Lower leg skin (tissue), 4 donors: ENCODE results near the gene CCDC195. TPM values are rescaled to one million over a fixed set of nuclear protein-coding genes. Genes with fewer than 3 reads are reported as not detected.
"Not testable (repeated sequence)": the region's sequence is repeated elsewhere in the genome, so short reads cannot be mapped to it uniquely, and the experiment has no call there.

Experiments used
- DNase-seq, 2 donors: peaks; one replicate each; pipeline ENCODE4 v3.0.0-alpha.2; 2019; ENCODE audit warnings: low spot score in 2 of 2
- H3K4me3 ChIP-seq: fragments of 200-600 bp; sonication (generic); 2 replicates; pipeline ENCODE4 v1.5.1; 2017; ENCODE audit warnings: mild to moderate bottlenecking, low read depth; ENCODE audit not compliant: poor library complexity, severe bottlenecking
- CTCF ChIP-seq, 3 donors: fragments of 450-650 bp; IDR thresholded peaks; one replicate each; pipeline ENCODE4 v1.5.1; 2016; ENCODE audit warnings: antibody characterized with exemption in 3 of 3, mild to moderate bottlenecking in 3 of 3, moderate library complexity in 2 of 3
- POLR2A ChIP-seq, 2 donors: fragments of 450-650 bp; IDR thresholded peaks; one replicate each; pipeline ENCODE4 v1.6.1; 2016 to 2017; ENCODE audit warnings: antibody characterized with exemption in 2 of 2, mild to moderate bottlenecking in 1 of 2, moderate library complexity in 1 of 2
- WGBS, 2 donors: methylation state at CpG; one replicate each; pipeline ENCODE4 v1.1.5; 2018; 5-methylcytosine and 5-hydroxymethylcytosine counted together
- intact Hi-C: fragments of 100-400 bp; cut with DNase I; formaldehyde crosslinking; loops from one replicate; pipeline ENCODE4 v1.15.0; 2023; ENCODE audit warnings: low total_unique reads
- total RNA-seq, 4 donors: library from RNA; depleted of rRNA; stranded (reverse); fragments of >200 nt; gene quantifications; one replicate each; pipeline ENCODE4 v1.1.0, GENCODE V29; 2016

CCDC195 gene
- total RNA-seq, 4 donors from 2014 or later = not detected

GRCh38 chr2:224670203-224670602, 46.0 kb downstream of the CCDC195 start:
- no peak overlapping the region for H3K4me3 ChIP-seq
- no peak for DNase-seq
- TF ChIP-seq POLR2A (IDR thresholded peaks at IDR 0.05) (no peak), CTCF (IDR thresholded peaks at IDR 0.05) (no peak)
- intact Hi-C loops = no loop called here
- 97 to 98% methylated on average over 1 of the region's 1 CpG for WGBS, 2 donors

DNA sequence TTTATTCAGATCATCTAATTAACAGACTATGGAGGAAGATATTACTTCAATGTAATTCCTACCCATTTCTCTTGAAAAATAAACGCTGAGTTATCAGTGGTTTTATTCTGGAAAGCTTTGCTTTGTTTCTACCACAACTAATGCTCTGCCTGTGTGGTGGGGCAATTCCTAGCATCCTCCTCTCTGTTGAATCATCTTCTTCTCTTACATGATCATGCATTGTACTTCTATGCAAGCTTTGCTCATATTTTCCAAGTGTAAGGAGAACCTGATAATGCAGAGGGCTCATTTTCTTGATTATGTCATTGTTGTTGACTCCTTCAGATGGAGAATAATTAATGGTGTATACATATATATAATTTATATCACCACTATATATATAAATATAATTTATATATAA, 46.7 kb downstream of the CCDC195 start:
- no peak overlapping the region for H3K4me3 ChIP-seq
- no peak for TF ChIP-seq POLR2A (IDR thresholded peaks at IDR 0.05)
- no peak for TF ChIP-seq CTCF (IDR thresholded peaks at IDR 0.05)
- intact Hi-C loops = no loop called here
- DNase-seq = no peak
- WGBS, 2 donors = 86 to 97% methylated on average over 1 of the region's 1 CpG

DNA sequence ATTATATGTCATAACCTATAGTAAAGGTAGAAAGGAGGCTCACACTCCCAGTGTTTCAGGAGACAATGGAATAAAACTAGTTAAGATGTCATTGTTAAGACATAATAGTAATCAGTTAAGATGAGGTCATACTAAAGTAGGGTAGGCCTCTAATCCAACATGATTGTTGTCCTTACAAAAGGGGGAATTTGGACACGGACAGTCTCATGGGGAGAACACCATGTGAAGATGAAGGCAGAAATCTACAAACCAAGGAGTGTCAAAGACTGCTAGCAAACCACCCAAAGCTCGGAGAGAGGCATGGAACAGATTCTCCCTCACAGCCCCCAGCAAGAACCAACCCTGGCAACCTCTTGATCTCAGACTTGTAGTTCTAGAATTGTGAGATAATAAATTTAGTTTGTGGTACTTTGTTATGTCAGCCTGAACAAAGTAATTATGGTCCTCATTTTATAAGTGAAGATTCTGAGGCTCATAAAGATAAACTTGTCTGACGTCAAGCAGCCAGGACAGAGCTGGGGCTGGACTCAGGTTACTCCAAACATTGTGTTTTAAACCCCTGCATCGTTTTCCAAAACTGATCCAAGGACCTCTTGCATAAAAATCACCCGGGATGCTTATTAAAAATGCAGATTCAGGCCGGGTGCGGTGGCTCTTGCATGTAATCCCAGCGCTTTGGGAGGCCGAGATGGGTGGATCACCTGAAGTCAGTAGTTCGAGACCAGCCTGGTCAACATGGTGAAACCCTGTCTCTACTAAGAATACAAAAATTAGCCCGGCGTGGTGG, 47.8 kb downstream of the CCDC195 start:
- TF ChIP-seq CTCF (IDR thresholded peaks at IDR 0.05) (no peak), POLR2A (IDR thresholded peaks at IDR 0.05) (no peak)
- WGBS, 2 donors = 81 to 83% methylated on average over 12 of the region's 12 CpGs

DNA sequence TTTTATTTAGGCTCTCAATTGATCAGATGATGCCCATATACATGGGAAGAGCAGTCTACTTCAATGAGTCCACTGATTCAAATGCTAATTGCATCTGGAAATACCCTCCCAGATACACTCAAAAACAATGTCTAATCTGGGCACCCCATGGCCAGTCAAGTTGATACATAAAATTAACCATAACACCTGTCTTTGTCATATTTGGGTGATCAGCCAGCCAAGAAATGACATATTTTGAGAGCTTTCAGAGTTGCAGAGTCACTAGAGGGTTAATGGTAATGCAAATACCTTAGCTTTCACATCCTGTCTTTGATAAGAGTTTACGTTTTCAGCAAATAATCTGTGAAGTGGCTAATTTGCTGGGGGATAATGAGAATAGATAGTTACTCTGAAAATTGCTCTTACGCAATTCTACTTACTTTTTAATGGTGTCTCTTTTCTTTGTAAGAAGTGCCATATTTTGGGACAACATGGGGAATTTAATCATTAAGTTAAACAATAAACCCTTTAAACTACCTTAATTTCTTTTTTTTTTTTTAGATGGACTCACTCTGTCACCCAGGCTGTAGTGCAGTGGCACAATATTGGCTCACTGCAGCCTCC, 49.1 kb downstream of the CCDC195 start:
- H3K4me3 ChIP-seq = no peak overlapping the region
- intact Hi-C loops = no loop called here
- DNase-seq = no peak
- 65 to 67% methylated on average over 2 of the region's 2 CpGs for WGBS, 2 donors
- TF ChIP-seq POLR2A (IDR thresholded peaks at IDR 0.05) = no peak
- no peak for TF ChIP-seq CTCF (IDR thresholded peaks at IDR 0.05)

More for the DNA sequence above, 47.8 kb downstream of the CCDC195 start:
- no peak overlapping the region for H3K4me3 ChIP-seq
- DNase-seq = no peak
- intact Hi-C loops = no loop called here

DNA sequence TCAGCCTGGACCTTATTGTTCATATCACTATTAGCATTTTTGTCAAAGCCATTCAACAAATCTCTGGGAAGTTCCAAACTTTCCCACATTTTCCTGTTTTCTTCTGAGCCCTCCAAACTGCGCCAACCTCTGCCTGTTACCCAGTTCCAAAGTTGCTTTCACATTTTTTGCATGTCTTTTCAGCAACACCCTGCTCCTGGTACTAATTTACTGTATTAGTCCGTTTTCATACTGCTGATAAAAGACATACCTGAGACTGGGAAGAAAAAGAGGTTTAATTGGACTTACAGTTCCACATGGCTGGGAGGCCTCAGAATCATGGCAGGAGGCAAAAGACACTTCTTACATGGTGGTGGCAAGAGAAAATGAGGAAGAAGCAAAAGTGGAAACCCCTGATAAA, 52.8 kb downstream of the CCDC195 start:
- H3K4me3 ChIP-seq, DNase-seq, intact Hi-C loops: not testable (repeated sequence)
- WGBS, 2 donors = 79 to 92% methylated on average over 2 of the region's 2 CpGs

DNA sequence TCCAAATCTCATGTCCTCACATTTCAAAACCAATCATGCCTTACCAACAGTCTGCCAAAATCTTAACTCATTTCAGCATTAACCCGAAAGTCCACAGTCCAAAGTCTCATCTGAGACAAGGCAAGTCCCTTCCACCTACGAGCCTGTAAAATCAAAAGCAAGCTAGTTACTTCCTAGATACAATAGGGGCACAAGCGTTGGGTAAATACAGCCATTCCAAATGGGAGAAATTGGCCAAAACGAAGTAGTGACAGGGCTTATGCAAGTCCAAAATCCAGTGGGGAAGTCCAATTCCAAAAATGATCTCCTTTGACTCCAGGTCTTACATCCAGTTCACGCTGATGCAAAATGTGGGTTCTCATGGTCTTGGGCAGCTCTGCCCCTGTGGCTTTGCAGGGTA, 54.5 kb downstream of the CCDC195 start:
- intact Hi-C loops, H3K4me3 ChIP-seq, DNase-seq: not testable (repeated sequence)
- 82 to 93% methylated on average over 5 of the region's 5 CpGs for WGBS, 2 donors
